ENCODE data around the gene CUX1. TPM values are rescaled to one million over a fixed set of nuclear protein-coding genes. Genes with fewer than 3 reads are reported as not detected.

CUX1 gene
- total and polyA plus RNA-seq, 2 of the 13 experiments (the other 11 are each of a cell fraction or from before 2014, with no cell fraction given): 13.7 to 14.9 TPM

- TF ChIP-seq GMEB2 (CRISPR knock-in tag; IDR thresholded peaks at IDR 0.05; ENCODE audit: low read depth) (no peak), ZNF121 (CRISPR knock-in tag; IDR thresholded peaks at IDR 0.05) (no peak), ZNF460 (CRISPR knock-in tag; IDR thresholded peaks at IDR 0.05; ENCODE audit: borderline replicate concordance) (no peak), ZNF883 (CRISPR knock-in tag; IDR thresholded peaks at IDR 0.05; ENCODE audit: not compliant biosample characterization) (no peak), GTF2F1 (IDR thresholded peaks at IDR 0.05; ENCODE audit: low read length) (no peak), NFE2L2 (IDR thresholded peaks at IDR 0.05; ENCODE audit: low read length) (no peak), NR2C2 (CRISPR knock-in tag; IDR thresholded peaks at IDR 0.05; ENCODE audit: borderline replicate concordance) (peak; percentile 85), MED13 (CRISPR knock-in tag; IDR thresholded peaks at IDR 0.05) (no peak), SAFB2 (CRISPR knock-in tag; IDR thresholded peaks at IDR 0.05; ENCODE audit: borderline replicate concordance, low read depth) (no peak), SMAD3 (CRISPR knock-in tag; IDR thresholded peaks at IDR 0.05) (0 out of 2 replicates have a peak, but pooled peaks have one; percentile 54), ERF (CRISPR knock-in tag; IDR thresholded peaks at IDR 0.05) (peak; percentile 87), THAP8 (CRISPR knock-in tag; IDR thresholded peaks at IDR 0.05; ENCODE audit: borderline replicate concordance) (no peak), ZNF296 (CRISPR knock-in tag; conservative IDR thresholded peaks at IDR 0.05) (no peak), ZNF644 (CRISPR knock-in tag; IDR thresholded peaks at IDR 0.05; ENCODE audit: low read depth) (no peak), MXD1 (CRISPR knock-in tag; IDR thresholded peaks at IDR 0.05) (0 out of 2 replicates have a peak, but pooled peaks have one; percentile 24), POLR2AphosphoS5 (IDR thresholded peaks at IDR 0.05; ENCODE audit: low read depth, low read length) (0 out of 2 replicates have a peak, but pooled peaks have one; percentile 38), KDM1A (CRISPR knock-in tag; IDR thresholded peaks at IDR 0.05) (no peak), CBFB (CRISPR knock-in tag; IDR thresholded peaks at IDR 0.05) (no peak), NCOA2 (CRISPR knock-in tag; IDR thresholded peaks at IDR 0.05) (no peak)
- TF ChIP-seq, protein P1, sequence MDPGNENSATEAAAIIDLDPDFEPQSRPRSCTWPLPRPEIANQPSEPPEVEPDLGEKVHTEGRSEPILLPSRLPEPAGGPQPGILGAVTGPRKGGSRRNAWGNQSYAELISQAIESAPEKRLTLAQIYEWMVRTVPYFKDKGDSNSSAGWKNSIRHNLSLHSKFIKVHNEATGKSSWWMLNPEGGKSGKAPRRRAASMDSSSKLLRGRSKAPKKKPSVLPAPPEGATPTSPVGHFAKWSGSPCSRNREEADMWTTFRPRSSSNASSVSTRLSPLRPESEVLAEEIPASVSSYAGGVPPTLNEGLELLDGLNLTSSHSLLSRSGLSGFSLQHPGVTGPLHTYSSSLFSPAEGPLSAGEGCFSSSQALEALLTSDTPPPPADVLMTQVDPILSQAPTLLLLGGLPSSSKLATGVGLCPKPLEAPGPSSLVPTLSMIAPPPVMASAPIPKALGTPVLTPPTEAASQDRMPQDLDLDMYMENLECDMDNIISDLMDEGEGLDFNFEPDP (CRISPR knock-in tag; conservative IDR thresholded peaks at IDR 0.05): no peak
- TF ChIP-seq, protein P2, sequence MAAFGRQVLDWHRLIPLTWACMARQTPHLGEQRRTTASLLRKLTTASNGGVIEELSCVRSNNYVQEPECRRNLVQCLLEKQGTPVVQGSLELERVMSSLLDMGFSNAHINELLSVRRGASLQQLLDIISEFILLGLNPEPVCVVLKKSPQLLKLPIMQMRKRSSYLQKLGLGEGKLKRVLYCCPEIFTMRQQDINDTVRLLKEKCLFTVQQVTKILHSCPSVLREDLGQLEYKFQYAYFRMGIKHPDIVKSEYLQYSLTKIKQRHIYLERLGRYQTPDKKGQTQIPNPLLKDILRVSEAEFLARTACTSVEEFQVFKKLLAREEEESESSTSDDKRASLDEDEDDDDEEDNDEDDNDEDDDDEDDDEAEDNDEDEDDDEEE (CRISPR knock-in tag; IDR thresholded peaks at IDR 0.05): no peak
- TF ChIP-seq, protein P3, sequence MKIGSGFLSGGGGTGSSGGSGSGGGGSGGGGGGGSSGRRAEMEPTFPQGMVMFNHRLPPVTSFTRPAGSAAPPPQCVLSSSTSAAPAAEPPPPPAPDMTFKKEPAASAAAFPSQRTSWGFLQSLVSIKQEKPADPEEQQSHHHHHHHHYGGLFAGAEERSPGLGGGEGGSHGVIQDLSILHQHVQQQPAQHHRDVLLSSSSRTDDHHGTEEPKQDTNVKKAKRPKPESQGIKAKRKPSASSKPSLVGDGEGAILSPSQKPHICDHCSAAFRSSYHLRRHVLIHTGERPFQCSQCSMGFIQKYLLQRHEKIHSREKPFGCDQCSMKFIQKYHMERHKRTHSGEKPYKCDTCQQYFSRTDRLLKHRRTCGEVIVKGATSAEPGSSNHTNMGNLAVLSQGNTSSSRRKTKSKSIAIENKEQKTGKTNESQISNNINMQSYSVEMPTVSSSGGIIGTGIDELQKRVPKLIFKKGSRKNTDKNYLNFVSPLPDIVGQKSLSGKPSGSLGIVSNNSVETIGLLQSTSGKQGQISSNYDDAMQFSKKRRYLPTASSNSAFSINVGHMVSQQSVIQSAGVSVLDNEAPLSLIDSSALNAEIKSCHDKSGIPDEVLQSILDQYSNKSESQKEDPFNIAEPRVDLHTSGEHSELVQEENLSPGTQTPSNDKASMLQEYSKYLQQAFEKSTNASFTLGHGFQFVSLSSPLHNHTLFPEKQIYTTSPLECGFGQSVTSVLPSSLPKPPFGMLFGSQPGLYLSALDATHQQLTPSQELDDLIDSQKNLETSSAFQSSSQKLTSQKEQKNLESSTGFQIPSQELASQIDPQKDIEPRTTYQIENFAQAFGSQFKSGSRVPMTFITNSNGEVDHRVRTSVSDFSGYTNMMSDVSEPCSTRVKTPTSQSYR (CRISPR knock-in tag; IDR thresholded peaks at IDR 0.05; ENCODE audit: borderline replicate concordance): no peak
Observed at GRCh38 chr7:102273749-102274712, 456.6 kb downstream of the CUX1 start (continued).
